GM12891 (cell line): ENCODE measurements around the gene CHD3.

ENCODE experiments used
- DNase-seq: peaks from one replicate; pipeline ENCODE4 v3.0.0; 2011; ENCODE audit warnings: low spot score; ENCODE audit not compliant: insufficient read length
- FAIRE-seq: peaks from 2 replicates; lab custom pipeline; 2011; peaks lifted over from hg19 to GRCh38; lab: Jason Lieb, UNC
- PAX5 ChIP-seq: IDR thresholded peaks from 2 replicates; pipeline ENCODE4 v1.6.1; 2011; ENCODE audit warnings: low read length, moderate library complexity, mild to moderate bottlenecking; ENCODE audit not compliant: insufficient read depth, severe bottlenecking
- POLR2A ChIP-seq: IDR thresholded peaks from 2 replicates; pipeline ENCODE4 v1.6.1; 2011; ENCODE audit warnings: low read depth, low read length, control low read depth
- POLR2AphosphoS5 ChIP-seq: IDR thresholded peaks from 2 replicates; pipeline ENCODE4 v1.6.1; 2011; ENCODE audit warnings: low read depth, low read length, control low read depth
- POU2F2 ChIP-seq: IDR thresholded peaks from 2 replicates; pipeline ENCODE4 v1.6.1; 2011; ENCODE audit warnings: low read depth, mild to moderate bottlenecking, control low read depth, low read length, moderate library complexity
- SPI1 ChIP-seq: IDR thresholded peaks from 2 replicates; pipeline ENCODE4 v1.6.1; 2011; ENCODE audit warnings: low read depth, low read length, control low read depth
- TAF1 ChIP-seq: IDR thresholded peaks from 2 replicates; pipeline ENCODE4 v1.6.1; 2011; ENCODE audit warnings: low read depth, low read length, control low read depth

The CHD3 gene

DNA sequence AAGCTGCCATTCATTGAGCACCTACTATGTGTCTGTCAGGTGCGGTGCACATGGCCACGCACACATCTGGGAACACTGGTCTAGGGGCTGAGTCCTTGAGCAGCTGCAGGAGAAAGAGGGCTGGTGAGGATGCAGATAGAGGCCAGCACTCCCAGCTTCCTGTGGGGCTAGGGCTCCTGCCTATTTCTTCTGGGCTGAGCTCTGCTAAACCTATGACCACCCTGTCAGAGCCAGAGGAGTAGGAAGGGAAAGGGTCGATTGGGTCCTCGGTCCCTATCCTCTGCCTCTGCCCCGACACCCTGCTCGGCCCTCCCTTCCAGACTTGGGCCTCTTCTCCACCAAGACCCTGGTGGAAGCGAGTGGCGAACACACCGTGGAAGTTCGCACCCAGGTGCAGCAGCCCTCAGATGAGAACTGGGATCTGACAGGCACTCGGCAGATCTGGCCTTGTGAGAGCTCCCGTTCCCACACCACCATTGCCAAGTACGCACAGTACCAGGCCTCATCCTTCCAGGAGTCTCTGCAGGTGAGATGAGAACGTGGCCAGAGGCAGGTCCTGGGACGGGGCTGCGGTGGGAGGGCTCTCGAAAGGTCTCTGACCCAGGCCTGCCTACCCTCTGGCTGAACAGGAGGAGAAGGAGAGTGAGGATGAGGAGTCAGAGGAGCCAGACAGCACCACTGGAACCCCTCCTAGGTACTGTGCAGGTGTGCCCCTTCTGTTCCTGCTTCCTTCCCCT lies 37.7 kb upstream of the CHD3 start:
- DNase-seq = no peak
- FAIRE-seq = no peak
- TF ChIP-seq POLR2A (peak; percentile 10; the same call in 1 of the 2 replicates), PAX5 (no peak)

DNA sequence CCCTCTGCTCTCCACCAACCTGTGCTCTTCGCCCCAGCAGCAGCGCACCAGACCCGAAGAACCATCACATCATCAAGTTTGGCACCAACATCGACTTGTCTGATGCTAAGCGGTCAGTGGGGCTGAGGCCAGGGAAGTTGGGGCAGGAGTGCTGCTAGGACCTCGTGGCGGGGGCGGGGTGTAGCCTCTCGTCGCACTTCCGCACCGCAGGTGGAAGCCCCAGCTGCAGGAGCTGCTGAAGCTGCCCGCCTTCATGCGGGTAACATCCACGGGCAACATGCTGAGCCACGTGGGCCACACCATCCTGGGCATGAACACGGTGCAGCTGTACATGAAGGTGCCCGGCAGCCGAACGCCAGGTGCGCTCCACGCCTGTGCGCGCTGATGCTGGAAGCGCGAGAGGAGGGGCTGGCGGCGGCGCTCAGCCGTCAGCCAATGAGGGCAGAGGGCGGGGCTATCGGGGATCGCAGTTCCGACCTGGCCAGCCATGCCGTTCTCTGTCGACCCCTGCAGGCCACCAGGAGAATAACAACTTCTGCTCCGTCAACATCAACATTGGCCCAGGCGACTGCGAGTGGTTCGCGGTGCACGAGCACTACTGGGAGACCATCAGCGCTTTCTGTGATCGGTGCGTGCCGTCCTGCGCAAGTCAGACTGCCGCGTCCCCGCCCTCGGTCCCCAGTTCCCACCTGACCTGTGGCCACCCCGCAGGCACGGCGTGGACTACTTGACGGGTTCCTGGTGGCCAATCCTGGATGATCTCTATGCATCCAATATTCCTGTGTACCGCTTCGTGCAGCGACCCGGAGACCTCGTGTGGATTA lies 36.9 kb upstream of the CHD3 start:
- FAIRE-seq (peak; percentile 100), DNase-seq (peak; percentile 90)
- peak; percentile 58; the same call in 1 of the 2 replicates for TF ChIP-seq POU2F2
- peak; percentile 68 for TF ChIP-seq SPI1
- TF ChIP-seq POLR2A = peak; percentile 31; the same call in 1 of the 2 replicates
- TF ChIP-seq PAX5 = no peak
- TF ChIP-seq TAF1 = no peak
- peak; percentile 78; the same call in 1 of the 2 replicates for TF ChIP-seq POLR2AphosphoS5

DNA sequence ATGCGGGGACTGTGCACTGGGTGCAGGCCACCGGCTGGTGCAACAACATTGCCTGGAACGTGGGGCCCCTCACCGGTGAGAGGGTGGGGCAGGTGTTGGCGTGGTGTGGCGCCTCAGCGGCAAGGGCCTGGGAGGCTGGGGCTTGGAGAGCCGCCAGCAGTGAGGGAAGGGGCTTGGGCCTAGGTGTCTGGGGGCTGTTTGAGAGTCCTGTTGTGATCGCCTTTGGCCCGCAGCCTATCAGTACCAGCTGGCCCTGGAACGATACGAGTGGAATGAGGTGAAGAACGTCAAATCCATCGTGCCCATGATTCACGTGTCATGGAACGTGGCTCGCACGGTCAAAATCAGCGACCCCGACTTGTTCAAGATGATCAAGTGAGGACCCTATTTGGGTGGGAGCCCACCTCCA lies 36.3 kb upstream of the CHD3 start:
- TF ChIP-seq SPI1 = no peak
- no peak for TF ChIP-seq POLR2A
- TF ChIP-seq PAX5 = no peak
- TF ChIP-seq POU2F2 = no peak
- no peak for TF ChIP-seq TAF1
- TF ChIP-seq POLR2AphosphoS5 = no peak
- peak; percentile 43 for FAIRE-seq
- no peak for DNase-seq

DNA sequence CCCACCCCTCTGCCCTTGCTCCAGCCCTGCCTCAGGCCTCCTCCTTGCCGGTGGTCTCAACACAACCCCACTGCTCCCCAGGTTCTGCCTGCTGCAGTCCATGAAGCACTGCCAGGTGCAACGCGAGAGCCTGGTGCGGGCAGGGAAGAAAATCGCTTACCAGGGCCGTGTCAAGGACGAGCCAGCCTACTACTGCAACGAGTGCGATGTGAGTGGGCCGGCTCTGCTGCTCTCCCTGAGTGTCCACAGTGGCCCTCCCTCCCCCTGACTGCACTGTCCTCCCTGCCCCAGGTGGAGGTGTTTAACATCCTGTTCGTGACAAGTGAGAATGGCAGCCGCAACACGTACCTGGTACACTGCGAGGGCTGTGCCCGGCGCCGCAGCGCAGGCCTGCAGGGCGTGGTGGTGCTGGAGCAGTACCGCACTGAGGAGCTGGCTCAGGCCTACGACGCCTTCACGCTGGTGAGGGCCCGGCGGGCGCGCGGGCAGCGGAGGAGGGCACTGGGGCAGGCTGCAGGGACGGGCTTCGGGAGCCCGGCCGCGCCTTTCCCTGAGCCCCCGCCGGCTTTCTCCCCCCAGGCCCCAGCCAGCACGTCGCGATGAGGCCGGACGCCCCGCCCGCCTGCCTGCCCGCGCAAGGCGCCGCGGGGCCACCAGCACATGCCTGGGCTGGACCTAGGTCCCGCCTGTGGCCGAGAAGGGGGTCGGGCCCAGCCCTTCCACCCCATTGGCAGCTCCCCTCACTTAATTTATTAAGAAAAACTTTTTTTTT lies 35.5 kb upstream of the CHD3 start:
- DNase-seq (no peak), FAIRE-seq (no peak)
- no peak for TF ChIP-seq TAF1
- no peak for TF ChIP-seq SPI1
- TF ChIP-seq POLR2AphosphoS5 = no peak

DNA sequence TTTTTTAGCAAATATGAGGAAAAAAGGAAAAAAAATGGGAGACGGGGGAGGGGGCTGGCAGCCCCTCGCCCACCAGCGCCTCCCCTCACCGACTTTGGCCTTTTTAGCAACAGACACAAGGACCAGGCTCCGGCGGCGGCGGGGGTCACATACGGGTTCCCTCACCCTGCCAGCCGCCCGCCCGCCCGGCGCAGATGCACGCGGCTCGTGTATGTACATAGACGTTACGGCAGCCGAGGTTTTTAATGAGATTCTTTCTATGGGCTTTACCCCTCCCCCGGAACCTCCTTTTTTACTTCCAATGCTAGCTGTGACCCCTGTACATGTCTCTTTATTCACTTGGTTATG lies 34.9 kb upstream of the CHD3 start:
- DNase-seq (no peak), FAIRE-seq (no peak)
- TF ChIP-seq SPI1 = no peak
- no peak for TF ChIP-seq POLR2A
- TF ChIP-seq TAF1 = no peak
- TF ChIP-seq POLR2AphosphoS5 = no peak
- TF ChIP-seq POU2F2 = no peak
- TF ChIP-seq PAX5 = no peak

DNA sequence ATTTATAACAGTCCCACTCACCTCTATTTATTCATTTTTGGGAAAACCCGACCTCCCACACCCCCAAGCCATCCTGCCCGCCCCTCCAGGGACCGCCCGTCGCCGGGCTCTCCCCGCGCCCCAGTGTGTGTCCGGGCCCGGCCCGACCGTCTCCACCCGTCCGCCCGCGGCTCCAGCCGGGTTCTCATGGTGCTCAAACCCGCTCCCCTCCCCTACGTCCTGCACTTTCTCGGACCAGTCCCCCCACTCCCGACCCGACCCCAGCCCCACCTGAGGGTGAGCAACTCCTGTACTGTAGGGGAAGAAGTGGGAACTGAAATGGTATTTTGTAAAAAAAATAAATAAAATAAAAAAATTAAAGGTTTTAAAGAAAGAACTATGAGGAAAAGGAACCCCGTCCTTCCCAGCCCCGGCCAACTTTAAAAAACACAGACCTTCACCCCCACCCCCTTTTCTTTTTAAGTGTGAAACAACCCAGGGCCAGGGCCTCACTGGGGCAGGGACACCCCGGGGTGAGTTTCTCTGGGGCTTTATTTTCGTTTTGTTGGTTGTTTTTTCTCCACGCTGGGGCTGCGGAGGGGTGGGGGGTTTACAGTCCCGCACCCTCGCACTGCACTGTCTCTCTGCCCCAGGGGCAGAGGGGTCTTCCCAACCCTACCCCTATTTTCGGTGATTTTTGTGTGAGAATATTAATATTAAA lies 34.4 kb upstream of the CHD3 start:
- FAIRE-seq = no peak

DNA sequence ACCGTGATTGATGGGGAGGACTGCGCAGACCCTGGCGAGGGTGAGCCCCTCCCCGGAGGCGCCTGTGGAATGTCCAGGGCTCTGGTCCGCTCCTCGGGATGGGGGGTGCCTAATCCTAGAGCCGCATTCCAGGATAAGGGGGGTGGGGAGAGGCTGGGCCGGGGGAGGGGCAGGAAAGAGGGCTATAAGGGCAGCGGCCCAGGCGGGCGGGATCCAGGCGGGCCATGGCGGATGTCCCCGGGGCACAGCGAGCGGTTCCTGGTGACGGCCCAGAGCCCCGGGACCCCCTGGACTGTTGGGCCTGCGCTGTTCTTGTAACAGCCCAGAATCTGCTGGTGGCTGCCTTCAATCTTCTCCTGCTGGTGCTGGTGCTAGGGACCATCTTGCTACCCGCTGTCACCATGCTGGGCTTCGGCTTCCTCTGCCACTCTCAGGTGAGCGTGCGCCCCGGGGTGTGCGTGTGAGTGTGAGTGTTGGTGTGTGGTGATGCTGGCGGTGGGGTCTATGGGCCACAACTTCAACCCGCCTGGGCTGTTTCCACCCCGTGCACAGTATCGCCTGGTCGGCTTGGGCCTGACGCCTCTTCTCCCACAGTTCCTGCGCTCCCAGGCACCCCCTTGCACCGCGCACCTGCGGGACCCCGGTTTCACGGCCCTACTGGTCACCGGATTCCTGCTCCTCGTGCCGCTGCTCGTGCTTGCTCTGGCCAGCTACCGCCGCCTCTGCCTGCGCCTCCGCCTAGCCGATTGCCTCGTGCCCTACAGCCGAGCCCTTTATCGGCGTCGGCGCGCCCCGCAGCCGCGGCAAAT lies 33.5 kb upstream of the CHD3 start, which contains the start of gene TMEM88:
TSS of gene TMEM88 (plus strand) at position 216 of the 809 bp plus-strand sequence. CDS start at position 225, 9 bp downstream.
- FAIRE-seq = no peak
- no peak for TF ChIP-seq SPI1
- no peak for TF ChIP-seq POU2F2
- no peak for TF ChIP-seq TAF1
- TF ChIP-seq POLR2AphosphoS5 = 0 out of 2 replicates have a peak, but pooled peaks have one; percentile 33
- no peak for TF ChIP-seq POLR2A
- no peak for TF ChIP-seq PAX5
- no peak for DNase-seq

More for the DNA sequence above, 34.4 kb upstream of the CHD3 start:
- no peak for DNase-seq
- TF ChIP-seq PAX5 = no peak
- TF ChIP-seq POLR2AphosphoS5 = no peak
- no peak for TF ChIP-seq POLR2A

DNA sequence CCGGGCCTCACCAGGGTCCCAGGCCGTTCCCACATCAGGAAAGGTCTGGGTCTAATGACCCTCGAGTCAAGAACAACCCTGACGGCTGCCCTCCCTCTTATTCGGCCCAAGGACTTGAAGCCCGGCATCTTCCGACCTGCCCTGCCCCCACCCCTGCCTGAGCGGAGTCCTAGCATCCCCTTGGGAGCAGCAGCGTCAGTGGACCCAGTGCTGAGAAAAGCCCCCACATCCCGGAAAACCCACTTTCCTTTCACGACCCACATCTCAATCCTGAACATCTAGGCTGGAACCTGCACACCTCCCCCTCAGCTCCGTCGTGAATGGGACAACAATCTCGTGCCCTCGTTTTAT lies 33.0 kb upstream of the CHD3 start:
- no peak for TF ChIP-seq PAX5
- no peak for TF ChIP-seq SPI1
- TF ChIP-seq POU2F2 = 0 out of 2 replicates have a peak, but pooled peaks have one; percentile 8
- DNase-seq (no peak), FAIRE-seq (no peak)
